HL-60 (cell line): ENCODE measurements around the gene SVBP.

Source experiments
- DNase-seq, 2 experiments: peaks; one replicate each; pipeline ENCODE4 v3.0.0-alpha.2; 2010 to 2020; ENCODE audit warnings: low read depth in 1 of 2, low spot score in 1 of 2
- H3K27ac ChIP-seq: fragments of 250-450 bp; sonication (Bioruptor Pico); replicated peaks from 2 replicates; pipeline ENCODE4 v1.5.1; 2020; ENCODE audit warnings: mild to moderate bottlenecking, moderate library complexity
- H3K27me3 ChIP-seq: fragments of 250-450 bp; sonication (Bioruptor Pico); 2 replicates; pipeline ENCODE4 v1.5.1; 2021; ENCODE audit warnings: mild to moderate bottlenecking, moderate library complexity; ENCODE audit not compliant: insufficient read depth, poor library complexity, severe bottlenecking
- H3K4me3 ChIP-seq: replicated peaks from 2 replicates; pipeline ENCODE4 v1.5.1; 2011; ENCODE audit warnings: mild to moderate bottlenecking, control low read depth, low read length; ENCODE audit not compliant: insufficient read depth
- CTCF ChIP-seq: IDR thresholded peaks from one replicate; pipeline ENCODE4 v1.5.1; 2011; ENCODE audit warnings: low read length, control low read depth, inconsistent platforms; ENCODE audit not compliant: insufficient read depth
- GABPA ChIP-seq: IDR thresholded peaks from 2 replicates; pipeline ENCODE4 v1.6.1; 2012; ENCODE audit warnings: low read depth
- POLR2AphosphoS5 ChIP-seq: IDR thresholded peaks from 2 replicates; pipeline ENCODE4 v1.6.1; 2012; ENCODE audit warnings: low read depth
- SPI1 ChIP-seq: IDR thresholded peaks from 2 replicates; pipeline ENCODE4 v1.6.1; 2012; ENCODE audit warnings: low read depth, mild to moderate bottlenecking, borderline replicate concordance
- TF ChIP-seq, protein P1 (sequence below): IDR thresholded peaks from 2 replicates; pipeline ENCODE4 v1.6.1; 2012; ENCODE audit warnings: low read depth; ENCODE audit not compliant: insufficient replicate concordance

SVBP gene

GRCh38 chr1:42774928-42775526, 42.2 kb downstream of the SVBP start:
- TF ChIP-seq SPI1 (no peak), CTCF (no peak), POLR2AphosphoS5 (no peak), GABPA (no peak)
- TF ChIP-seq, protein P1, sequence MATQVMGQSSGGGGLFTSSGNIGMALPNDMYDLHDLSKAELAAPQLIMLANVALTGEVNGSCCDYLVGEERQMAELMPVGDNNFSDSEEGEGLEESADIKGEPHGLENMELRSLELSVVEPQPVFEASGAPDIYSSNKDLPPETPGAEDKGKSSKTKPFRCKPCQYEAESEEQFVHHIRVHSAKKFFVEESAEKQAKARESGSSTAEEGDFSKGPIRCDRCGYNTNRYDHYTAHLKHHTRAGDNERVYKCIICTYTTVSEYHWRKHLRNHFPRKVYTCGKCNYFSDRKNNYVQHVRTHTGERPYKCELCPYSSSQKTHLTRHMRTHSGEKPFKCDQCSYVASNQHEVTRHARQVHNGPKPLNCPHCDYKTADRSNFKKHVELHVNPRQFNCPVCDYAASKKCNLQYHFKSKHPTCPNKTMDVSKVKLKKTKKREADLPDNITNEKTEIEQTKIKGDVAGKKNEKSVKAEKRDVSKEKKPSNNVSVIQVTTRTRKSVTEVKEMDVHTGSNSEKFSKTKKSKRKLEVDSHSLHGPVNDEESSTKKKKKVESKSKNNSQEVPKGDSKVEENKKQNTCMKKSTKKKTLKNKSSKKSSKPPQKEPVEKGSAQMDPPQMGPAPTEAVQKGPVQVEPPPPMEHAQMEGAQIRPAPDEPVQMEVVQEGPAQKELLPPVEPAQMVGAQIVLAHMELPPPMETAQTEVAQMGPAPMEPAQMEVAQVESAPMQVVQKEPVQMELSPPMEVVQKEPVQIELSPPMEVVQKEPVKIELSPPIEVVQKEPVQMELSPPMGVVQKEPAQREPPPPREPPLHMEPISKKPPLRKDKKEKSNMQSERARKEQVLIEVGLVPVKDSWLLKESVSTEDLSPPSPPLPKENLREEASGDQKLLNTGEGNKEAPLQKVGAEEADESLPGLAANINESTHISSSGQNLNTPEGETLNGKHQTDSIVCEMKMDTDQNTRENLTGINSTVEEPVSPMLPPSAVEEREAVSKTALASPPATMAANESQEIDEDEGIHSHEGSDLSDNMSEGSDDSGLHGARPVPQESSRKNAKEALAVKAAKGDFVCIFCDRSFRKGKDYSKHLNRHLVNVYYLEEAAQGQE = no peak
- H3K4me3 ChIP-seq = no peak overlapping the region

DNA sequence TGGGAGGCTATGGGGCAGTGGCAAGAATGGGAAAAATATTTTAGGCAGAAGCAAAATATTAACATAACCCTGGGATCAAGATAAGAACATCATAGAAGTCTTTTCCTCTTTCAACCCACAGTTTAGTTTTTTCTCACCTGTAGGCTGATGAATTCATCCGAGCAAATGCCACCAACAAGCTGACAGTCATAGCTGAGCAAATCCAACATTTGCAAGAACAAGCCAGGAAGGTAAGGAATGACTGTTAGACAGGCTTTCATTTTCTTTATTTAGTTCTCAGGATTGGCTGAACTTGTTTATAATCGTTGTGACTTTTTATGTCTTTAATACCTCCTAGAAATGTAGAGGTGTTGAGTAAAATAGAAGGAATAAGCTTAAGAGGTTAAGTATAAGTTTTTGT, 43.8 kb downstream of the SVBP start:
- no peaks in the 10 kb centered on the region for H3K27me3 ChIP-seq
- TF ChIP-seq GABPA (no peak), SPI1 (no peak), CTCF (no peak), POLR2AphosphoS5 (no peak)
- TF ChIP-seq, protein P1 = no peak
- H3K4me3 ChIP-seq = no peak overlapping the region
- no peak for DNase-seq
- H3K27ac ChIP-seq = no peak overlapping the region

More at GRCh38 chr1:42774928-42775526, 42.2 kb downstream of the SVBP start:
- Histone ChIP-seq H3K27me3 (no peaks in the 10 kb centered on the region), H3K27ac (no peak overlapping the region)
- no peak for DNase-seq

DNA sequence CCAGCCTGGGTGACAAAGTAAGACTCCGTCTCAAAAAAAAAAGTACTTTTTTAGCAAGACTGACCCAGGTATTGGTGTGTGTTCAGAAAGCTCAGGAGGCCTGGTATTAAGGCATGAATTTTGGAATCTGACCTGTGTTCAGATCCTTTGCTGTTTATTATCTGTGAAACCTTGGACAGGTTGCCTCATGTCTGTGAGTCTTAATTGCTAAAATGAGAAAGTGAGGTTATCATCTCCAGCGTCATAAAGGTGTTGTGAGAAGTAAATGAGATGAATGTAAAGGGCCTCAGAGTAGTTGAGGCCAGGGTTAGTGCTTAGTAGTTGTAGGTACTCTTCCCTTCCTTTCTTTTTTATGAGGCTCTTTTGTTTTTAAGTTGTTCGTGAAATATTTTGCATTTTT, 47.4 kb downstream of the SVBP start:
- DNase-seq = no peak
- TF ChIP-seq, protein P1 = no peak
- no peak for TF ChIP-seq GABPA
- no peak for TF ChIP-seq SPI1
- TF ChIP-seq POLR2AphosphoS5 = no peak
- TF ChIP-seq CTCF = no peak

More for the DNA sequence above, 47.4 kb downstream of the SVBP start:
- H3K27me3 ChIP-seq = no peaks in the 10 kb centered on the region
- no peak overlapping the region for H3K4me3 ChIP-seq
- no peak overlapping the region for H3K27ac ChIP-seq
